Measurements from ENCODE around the gene MAF.

GRCh38 chr16:79609861-79610260 lies 9.3 kb upstream of the MAF start:
- TF ChIP-seq ZFP30 (CRISPR knock-in tag; IDR thresholded peaks at IDR 0.05) (no peak), OSR1 (CRISPR knock-in tag; IDR thresholded peaks at IDR 0.05) (no peak), CSRNP3 (CRISPR knock-in tag; IDR thresholded peaks at IDR 0.05) (no peak)
